Heart left ventricle (tissue), 16 donors: Measurements from ENCODE around the gene SREK1. TPM values are rescaled to one million over a fixed set of nuclear protein-coding genes. Genes with fewer than 3 reads are reported as not detected.
"Not testable (repeated sequence)": the region's sequence is repeated elsewhere in the genome, so short reads cannot be mapped to it uniquely, and the experiment has no call there.

Experiments used
- ATAC-seq, 4 donors: fragments of 200-7000 bp; cut with Tn5 transposase; one replicate each; pipeline ENCODE4 v1.9.1; 2020 to 2022; ENCODE audit warnings: moderate library complexity in 4 of 4, mild to moderate bottlenecking in 3 of 4, moderate number of reproducible peaks in 1 of 4
- DNase-seq, 5 donors: peaks; one replicate each; pipeline ENCODE4 v3.0.0-alpha.2; 2020
- H3K27ac ChIP-seq, 12 donors: fragments of 200-600 bp; sonication (generic) in 4 of 12; one replicate each; pipeline versions ENCODE4 v1.5.0 to v1.8.0; 2016 to 2022; ENCODE audit warnings: mild to moderate bottlenecking in 2 of 12
- H3K27me3 ChIP-seq, 9 donors: fragments of 200-600 bp; sonication (generic) in 2 of 9; one replicate each; pipeline versions ENCODE4 v1.5.1 to v1.8.0; 2016 to 2022; ENCODE audit warnings: mild to moderate bottlenecking in 3 of 9
- H3K36me3 ChIP-seq, 9 donors: fragments of 200-600 bp; sonication (generic) in 2 of 9; one replicate each; pipeline versions ENCODE4 v1.5.0 to v1.8.0; 2018 to 2022; ENCODE audit warnings: mild to moderate bottlenecking in 2 of 9
- H3K4me1 ChIP-seq, 12 donors: fragments of 200-600 bp; sonication (generic) in 4 of 12; one replicate each; pipeline versions ENCODE4 v1.5.0 to v1.8.0; 2016 to 2022; ENCODE audit warnings: mild to moderate bottlenecking in 3 of 12
- H3K4me3 ChIP-seq, 12 donors: fragments of 200-600 bp; sonication (generic) in 4 of 12; one replicate each; pipeline versions ENCODE4 v1.5.0 to v1.8.0; 2017 to 2022; ENCODE audit warnings: mild to moderate bottlenecking in 9 of 12, moderate library complexity in 4 of 12
- H3K9me3 ChIP-seq, 12 donors: fragments of 200-600 bp; sonication (generic) in 4 of 12; one replicate each; pipeline versions ENCODE4 v1.5.0 to v1.8.0; 2016 to 2022; ENCODE audit warnings: mild to moderate bottlenecking in 1 of 12
- POLR2A ChIP-seq, 2 donors: fragments of 450-650 bp; IDR thresholded peaks; one replicate each; pipeline ENCODE4 v1.6.1; 2017; ENCODE audit warnings: antibody characterized with exemption in 2 of 2, mild to moderate bottlenecking in 2 of 2, moderate library complexity in 2 of 2
- WGBS, 4 donors: extraction: QIAGEN DNeasy Blood & Tissue Kit in 2 of 4; methylation state at CpG; one replicate each; pipeline versions ENCODE4 v1.1.5 to v1.1.7; 2013 to 2018; 5-methylcytosine and 5-hydroxymethylcytosine counted together
- intact Hi-C, 10 donors: fragments of 100-400 bp; cut with DNase I; formaldehyde crosslinking; loops; one replicate each; pipeline versions ENCODE4 v1.11.1 to v1.14.2; 2022
- polyA plus RNA-seq, 2 donors: library from polyadenylated mRNA; stranded (reverse); fragments of 200-250 nt; gene quantifications; one replicate each; pipeline ENCODE4 v1.2.3, GENCODE V29; 2013
- total RNA-seq, 9 donors: library from RNA; depleted of rRNA in 2 of 9; stranded (reverse); fragments of >200 nt in 2 of 9; fragmentation: NEBNext Ultra II Directional in 3 of 9; extraction: Animal tissue kit (Norgen Biotek cat#: 25700) in 3 of 9; gene quantifications; one replicate each; pipeline versions ENCODE4 v1.1.0 to v1.2.4, GENCODE V29; 2016 to 2023
- TF ChIP-seq, protein P1 (sequence below), 12 donors: fragments of 200-600 bp; sonication (generic) in 4 of 12; IDR thresholded peaks; one replicate each; pipeline versions ENCODE4 v1.5.0 to v1.8.0; 2018 to 2022; ENCODE audit warnings: antibody characterized with exemption in 12 of 12, mild to moderate bottlenecking in 5 of 12
- donor health status: ischemic (EF 13 %, LVEDD 7.1; RV severe dilation, severe dysfunction).
- donor health status: healthy with polysubstance abuse.
- donor health status: DM: no; HTN: yes; CAD: no.
- donor health status: DM: no; HTN: no; CAD: no.
- donor health status: ischemic (EF 25% LVEDD 6.9; RV normal size, moderate dysfunction).
- donor health status: ischemic (EF 25% LVEDD 5.7; RV mildly dilated, moderate dysfunction).
- donor health status: healthy.
- donor health status: DM: yes; HTN: yes; CAD: no.
- donor health status: ischemic (EF 35%, LVEDD 5.7; RV mildly dilated, moderate dysfunction).
- donor health status: nonischemic (EF 11% LVEDD 7.7; RV severe dilation, severe dysfunction).
- donor health status: DM: yes; HTN: yes; CAD: no.
- donor health status: PGD.
- donor health status: ischemic (EF 29% LVEDD 5.4; RV normal size, mild dysfunction).
- donor health status: nonischemic (EF 23%, LVEDD 6.1; RV moderate dilation, normal function).

SREK1 gene
- total and polyA plus RNA-seq, 11 donors = 13.5 to 34.2 (median 28.0) TPM

DNA sequence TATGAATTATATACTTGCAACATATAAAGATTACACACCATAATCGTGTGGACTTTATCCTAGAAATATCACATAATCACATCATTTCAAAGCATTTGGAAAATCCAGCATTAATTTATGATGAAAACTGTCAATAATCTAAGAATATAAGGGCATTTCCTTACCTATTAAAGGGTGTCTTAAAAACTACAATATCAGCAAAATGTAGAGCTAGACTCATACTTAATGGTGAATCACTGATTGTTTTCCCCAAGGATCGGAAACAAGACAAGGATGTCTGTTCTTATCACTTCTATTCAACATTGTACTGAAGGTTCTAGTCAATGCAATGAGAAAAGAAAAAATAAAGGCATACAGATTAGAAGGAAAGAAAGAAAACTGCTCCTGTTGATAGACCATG lies 8.0 kb upstream of the SREK1 start:
- peaks cover 0 to 9% (median 8%) of the 10 kb centered on the region in 12 donors for H3K4me1 ChIP-seq
- DNase-seq (no peak), ATAC-seq (no peak)
- no peaks in the 10 kb centered on the region for H3K27me3 ChIP-seq
- no peak overlapping the region for H3K4me3 ChIP-seq
- WGBS, 4 donors = 91 to 95% (median 93%) methylated on average over 2 of the region's 2 CpGs
- intact Hi-C loops = no loop called here
- TF ChIP-seq, protein P1, sequence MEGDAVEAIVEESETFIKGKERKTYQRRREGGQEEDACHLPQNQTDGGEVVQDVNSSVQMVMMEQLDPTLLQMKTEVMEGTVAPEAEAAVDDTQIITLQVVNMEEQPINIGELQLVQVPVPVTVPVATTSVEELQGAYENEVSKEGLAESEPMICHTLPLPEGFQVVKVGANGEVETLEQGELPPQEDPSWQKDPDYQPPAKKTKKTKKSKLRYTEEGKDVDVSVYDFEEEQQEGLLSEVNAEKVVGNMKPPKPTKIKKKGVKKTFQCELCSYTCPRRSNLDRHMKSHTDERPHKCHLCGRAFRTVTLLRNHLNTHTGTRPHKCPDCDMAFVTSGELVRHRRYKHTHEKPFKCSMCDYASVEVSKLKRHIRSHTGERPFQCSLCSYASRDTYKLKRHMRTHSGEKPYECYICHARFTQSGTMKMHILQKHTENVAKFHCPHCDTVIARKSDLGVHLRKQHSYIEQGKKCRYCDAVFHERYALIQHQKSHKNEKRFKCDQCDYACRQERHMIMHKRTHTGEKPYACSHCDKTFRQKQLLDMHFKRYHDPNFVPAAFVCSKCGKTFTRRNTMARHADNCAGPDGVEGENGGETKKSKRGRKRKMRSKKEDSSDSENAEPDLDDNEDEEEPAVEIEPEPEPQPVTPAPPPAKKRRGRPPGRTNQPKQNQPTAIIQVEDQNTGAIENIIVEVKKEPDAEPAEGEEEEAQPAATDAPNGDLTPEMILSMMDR (IDR thresholded peaks at IDR 0.05) = no peak
- no peak for TF ChIP-seq POLR2A (IDR thresholded peaks at IDR 0.05)
- H3K27ac ChIP-seq = no peak overlapping the region
- no peaks in the 10 kb centered on the region for H3K9me3 ChIP-seq
- H3K36me3 ChIP-seq = no peaks in the 10 kb centered on the region

DNA sequence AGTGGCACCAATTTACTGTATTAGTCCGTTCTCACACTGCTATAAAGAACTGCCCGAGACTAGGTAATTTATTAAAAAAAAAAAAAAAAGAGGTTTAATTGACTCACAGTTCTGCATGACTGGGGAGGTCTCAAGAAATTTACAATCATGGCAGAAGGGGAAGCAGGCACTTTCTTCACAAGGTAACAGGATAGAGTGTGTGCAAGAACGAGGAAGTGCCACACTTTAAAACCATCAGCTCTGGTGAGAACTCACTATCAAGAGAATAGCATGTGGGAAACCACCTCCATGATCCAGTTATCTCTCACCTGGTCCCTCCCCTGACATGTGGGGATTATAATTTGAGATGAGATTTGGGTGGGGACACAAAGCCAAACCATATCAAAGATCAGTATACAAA lies 7.2 kb upstream of the SREK1 start:
- ATAC-seq, DNase-seq, H3K4me3 ChIP-seq, H3K4me1 ChIP-seq, H3K27me3 ChIP-seq, H3K9me3 ChIP-seq, H3K36me3 ChIP-seq, intact Hi-C loops, H3K27ac ChIP-seq: not testable (repeated sequence)
- 86 to 91% (median 89%) methylated on average over 3 of the region's 3 CpGs for WGBS, 4 donors

DNA sequence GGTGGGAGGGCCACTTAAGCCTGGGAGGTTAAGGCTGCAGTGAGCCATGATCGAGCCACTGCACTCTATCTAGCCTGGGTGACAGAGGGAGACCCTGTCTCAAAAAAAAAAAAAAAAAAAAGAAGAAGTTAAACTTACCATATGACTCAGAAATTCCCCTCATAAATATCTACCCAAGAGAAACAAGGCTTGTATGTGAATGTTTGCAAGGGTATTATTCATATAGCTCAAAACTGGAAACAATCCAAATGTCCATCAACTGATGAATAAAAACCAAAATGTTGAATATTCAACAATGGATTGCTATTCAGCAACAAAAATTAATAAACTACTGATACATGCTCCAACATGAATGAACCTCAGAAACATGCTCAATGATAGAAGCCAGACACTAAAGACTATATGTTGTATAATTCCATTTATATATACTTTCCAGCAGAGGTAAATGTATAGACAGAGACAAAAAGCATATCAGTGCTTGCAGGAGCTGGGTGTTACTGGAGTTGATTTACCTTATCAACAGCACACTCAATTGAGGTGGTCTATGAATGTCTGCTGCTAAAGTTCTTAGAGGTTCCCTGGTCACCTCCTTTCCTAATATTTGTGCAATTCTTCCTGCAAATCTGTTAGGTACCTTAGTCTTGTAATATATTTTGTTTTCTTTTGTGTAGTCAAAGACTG lies 5.3 kb upstream of the SREK1 start:
- Histone ChIP-seq H3K27ac (no peak overlapping the region), H3K4me1 (peaks cover 0 to 18% (median 11%) of the 10 kb centered on the region in 12 donors), H3K4me3 (no peak overlapping the region), H3K27me3 (no peaks in the 10 kb centered on the region), H3K9me3 (no peaks in the 10 kb centered on the region), H3K36me3 (no peaks in the 10 kb centered on the region)
- no peak for TF ChIP-seq POLR2A (IDR thresholded peaks at IDR 0.05)
- TF ChIP-seq, protein P1 (IDR thresholded peaks at IDR 0.05) = no peak
- 56 to 86% (median 65%) methylated on average over 1 of the region's 1 CpG for WGBS, 4 donors
- ATAC-seq = no peak
- no peak for DNase-seq
- intact Hi-C loops = no loop called here

DNA sequence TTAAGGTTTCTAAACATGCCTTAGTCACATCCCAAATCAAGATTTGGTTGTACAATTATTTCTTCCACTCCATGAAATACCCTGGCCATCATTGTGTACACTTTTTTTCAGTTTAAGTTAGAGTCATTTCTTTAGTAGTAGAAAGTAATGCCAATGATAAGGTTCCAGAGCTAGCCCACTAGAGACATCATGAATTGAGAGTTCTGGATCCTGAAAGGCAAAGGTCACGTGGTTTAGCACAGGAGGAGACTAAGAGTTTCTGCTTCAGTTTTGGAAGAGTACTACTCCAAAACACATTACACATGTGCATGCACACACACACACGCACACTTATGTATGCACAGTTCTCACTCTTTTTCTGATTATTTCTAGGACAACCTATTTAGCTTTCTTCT lies 4.8 kb upstream of the SREK1 start:
- 85 to 93% (median 91%) methylated on average over 2 of the region's 2 CpGs for WGBS, 4 donors
- DNase-seq = no peak
- Histone ChIP-seq H3K27ac (no peak overlapping the region), H3K4me3 (no peak overlapping the region), H3K27me3 (no peaks in the 10 kb centered on the region), H3K36me3 (no peaks in the 10 kb centered on the region), H3K4me1 (peaks cover 0 to 14% (median 10%) of the 10 kb centered on the region in 12 donors), H3K9me3 (no peaks in the 10 kb centered on the region)
- intact Hi-C loops = no loop called here
- ATAC-seq = no peak
- TF ChIP-seq POLR2A (IDR thresholded peaks at IDR 0.05) = no peak
- TF ChIP-seq, protein P1 (IDR thresholded peaks at IDR 0.05) = no peak

DNA sequence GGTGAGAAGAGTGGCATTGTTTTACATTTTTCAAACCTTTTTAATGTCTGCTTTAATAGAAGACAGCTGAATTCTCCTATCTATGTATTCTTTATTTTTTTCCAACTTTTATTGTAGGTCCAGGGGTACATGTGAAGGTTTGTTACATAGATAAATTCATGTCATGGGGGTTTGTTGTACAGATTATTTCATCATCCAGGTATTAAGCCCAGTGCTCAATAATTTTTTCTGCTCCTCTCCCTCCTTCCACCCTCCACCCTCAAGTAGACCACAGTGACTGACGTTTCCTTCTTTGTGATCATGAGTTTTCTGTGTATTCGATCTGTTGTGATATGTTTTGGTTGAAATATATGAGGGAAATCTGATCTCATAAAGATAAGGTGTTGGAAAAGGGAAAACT lies 1.7 kb upstream of the SREK1 start:
- ATAC-seq = no peak

More for the DNA sequence above, 1.7 kb upstream of the SREK1 start:
- Histone ChIP-seq H3K27me3 (no peaks in the 10 kb centered on the region), H3K27ac (no peak overlapping the region), H3K4me3 (no peak overlapping the region), H3K36me3 (no peaks in the 10 kb centered on the region), H3K9me3 (no peaks in the 10 kb centered on the region), H3K4me1 (peaks cover 4 to 30% (median 22%) of the 10 kb centered on the region in 12 donors)
- intact Hi-C loops = loop anchor here in 5 of 10 donors (5.0 to 10.0 kb wide), 5 partner anchors 215 to 400 kb away; partner anchors contain the start of gene ERBIN (in 4 of the 5)
- no peak for TF ChIP-seq POLR2A (IDR thresholded peaks at IDR 0.05)
- TF ChIP-seq, protein P1 (IDR thresholded peaks at IDR 0.05) = no peak
- 81 to 86% (median 82%) methylated on average over 2 of the region's 2 CpGs for WGBS, 4 donors
- DNase-seq = no peak
